AML-193 (cell line): ENCODE results near the gene DLD.
"Not testable (repeated sequence)": the region's sequence is repeated elsewhere in the genome, so short reads cannot be mapped to it uniquely, and the experiment has no call there.

ENCODE experiments used
- DNase-seq, 2 experiments: peaks; one replicate each; lab custom pipeline; 2025; lab: John Stamatoyannopoulos, UW

DLD gene

DNA sequence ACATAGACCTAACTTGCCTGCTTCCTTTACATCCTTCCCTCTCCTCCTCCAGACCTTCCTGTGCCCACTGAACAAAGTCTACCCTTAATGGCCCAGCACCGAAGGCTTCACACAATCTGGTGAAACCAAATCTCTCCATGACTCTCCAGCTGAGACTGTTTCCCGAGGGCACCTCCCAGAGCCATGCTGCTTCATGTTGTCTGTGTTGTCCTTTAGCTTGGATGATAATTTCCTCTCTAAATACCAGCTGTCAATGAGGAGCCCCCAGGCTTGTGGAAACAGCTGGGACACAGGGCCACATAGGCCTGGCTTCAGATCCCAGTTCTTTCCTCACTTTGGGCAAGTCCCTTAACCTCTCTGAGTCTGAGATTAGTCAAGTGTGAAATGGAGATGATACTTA lies 54.3 kb downstream of the DLD start:
- no peak for DNase-seq

DNA sequence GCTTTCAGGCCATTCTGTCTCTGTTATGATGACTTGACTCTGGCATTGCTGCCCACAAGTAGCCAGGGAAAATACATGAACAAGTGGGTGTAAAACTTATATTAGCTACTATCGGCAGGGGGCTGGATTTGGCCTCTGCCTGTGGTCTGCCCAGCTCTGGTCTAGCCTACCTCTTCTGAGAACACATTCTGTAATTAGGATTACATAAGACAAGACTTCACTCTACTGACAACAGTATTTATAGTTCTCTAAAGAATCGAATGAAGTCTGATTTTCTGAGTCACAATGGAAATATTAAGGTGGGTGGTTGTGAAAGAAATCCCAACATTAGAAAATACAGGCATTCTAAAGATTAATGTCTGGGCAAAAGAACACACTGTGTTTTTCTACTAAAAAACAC lies 55.5 kb downstream of the DLD start:
- no peak for DNase-seq

DNA sequence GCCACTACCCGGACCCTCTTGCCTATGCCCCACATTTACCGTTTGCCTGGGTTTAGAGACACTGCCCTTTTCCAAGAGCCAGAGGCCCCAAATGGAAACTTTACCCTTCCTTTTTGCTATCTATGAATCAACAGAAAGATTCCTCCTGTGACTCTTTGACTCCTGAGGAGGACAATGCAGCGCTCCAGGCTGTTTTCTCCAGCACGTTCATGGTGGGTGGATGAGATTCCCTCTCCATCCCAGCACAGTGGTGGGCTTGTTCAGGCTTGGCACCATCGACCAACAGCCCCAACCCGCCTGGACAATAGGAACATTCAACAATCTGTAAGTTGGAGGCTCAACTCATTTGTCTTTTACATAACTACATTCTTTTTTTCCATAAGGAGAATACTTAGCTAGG lies 55.9 kb downstream of the DLD start:
- DNase-seq, result no peak

DNA sequence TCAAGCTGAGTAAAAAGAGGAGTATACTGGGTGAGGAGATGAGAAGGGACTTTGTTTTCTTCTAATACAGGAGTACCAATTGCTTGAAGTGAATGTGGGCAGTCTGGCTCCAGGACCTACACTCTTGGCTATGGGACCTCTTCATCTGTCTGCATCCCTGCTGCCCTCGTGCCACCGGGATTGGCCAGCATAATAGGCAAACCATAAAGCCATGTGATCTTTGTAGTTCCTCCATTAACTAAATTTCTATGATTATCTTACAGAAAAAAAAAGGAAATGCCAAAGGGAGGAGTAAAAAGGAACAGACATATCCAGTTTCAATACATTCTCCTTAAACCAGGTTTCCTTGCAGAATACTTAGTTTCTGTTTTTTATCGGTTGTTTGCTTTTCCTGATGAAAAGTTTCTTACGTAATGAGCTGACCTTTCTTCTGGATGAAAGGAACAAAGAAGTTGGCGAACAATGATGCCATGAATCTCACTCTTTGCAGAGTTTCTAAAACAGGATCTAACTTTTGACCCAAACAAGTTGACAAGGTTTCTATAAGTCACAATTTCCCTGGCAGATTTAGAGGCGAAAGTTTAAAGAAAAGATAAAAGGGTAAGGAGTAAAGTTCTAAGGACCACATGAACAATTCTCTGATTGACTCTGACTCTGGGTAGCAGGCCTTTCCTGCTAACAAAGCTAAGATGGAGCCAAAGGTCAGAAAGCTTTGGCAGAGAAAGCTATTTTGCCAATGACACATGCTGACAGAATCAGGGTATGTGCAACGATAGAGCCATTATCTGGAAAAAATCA lies 57.9 kb downstream of the DLD start:
- no peak for DNase-seq

DNA sequence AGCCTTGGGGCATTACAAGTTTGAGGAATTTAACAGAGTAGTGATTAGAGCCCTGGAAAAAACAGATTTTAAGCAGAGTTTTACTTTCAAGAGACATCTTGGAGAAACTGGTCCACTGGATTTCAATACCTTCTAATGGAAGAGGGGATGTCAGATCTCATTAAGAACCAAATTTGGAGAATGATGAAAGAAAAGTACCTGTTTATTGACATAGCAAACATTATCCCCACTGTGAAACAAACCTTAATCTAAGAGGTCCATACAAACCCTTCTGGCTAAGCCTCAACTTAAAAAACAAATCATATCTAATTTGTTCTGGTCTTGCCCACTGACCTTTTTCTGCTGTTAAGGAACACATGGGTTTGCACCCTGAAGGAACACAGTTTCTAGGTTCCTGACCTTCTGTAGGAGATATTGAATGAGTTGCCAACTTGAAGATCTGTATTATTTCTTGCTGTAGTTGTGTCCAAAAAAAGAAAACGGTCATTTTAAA lies 58.5 kb downstream of the DLD start:
- no peak for DNase-seq

DNA sequence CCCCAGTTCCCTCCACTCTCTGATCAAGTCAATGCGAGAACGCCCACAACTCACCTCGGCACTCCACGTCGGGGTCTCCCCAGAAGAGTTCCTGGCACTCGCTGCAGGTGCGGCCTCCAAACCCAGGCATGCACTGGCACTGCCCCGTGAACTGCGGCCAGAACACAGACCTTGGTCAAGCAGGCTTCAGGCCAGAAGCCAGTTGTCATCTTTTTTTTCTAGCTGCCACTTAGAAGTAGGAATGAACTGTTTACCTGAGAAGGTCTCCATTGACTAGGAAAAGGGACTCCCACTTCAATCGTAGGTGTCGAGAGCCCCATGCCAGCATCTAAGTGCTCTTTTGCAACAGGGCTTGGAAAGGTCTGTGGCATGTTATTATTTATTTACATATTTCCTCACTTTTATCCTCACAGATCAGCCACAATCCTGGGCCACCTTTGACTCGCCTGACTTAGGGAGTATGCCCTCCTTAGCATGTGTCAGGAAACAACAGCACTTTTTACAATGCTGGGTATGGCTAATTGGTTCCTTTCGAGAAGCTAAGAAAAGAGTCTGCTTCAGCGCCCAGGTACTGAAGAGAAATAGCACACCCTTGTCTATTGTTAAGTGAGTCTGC lies 60.3 kb downstream of the DLD start:
- no peak for DNase-seq

DNA sequence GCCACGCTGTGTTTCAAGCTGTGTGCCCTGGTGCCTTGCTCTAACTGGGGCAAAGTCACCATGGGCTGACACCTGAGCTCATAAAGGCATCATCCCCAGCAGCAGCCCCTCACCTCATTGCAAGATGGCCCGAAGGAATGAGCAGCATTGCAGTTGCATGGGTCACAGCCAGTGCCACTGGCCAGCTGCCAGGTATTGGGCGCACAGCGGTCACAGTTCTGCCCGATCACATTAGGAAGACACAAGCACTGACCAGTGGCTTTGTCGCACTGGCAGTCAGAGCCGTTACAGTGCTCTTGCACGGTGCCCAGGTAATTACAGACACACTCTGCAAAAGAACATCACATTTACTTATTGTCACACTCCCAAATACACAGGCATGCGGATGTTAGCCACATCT lies 60.9 kb downstream of the DLD start:
- no peak for DNase-seq

DNA sequence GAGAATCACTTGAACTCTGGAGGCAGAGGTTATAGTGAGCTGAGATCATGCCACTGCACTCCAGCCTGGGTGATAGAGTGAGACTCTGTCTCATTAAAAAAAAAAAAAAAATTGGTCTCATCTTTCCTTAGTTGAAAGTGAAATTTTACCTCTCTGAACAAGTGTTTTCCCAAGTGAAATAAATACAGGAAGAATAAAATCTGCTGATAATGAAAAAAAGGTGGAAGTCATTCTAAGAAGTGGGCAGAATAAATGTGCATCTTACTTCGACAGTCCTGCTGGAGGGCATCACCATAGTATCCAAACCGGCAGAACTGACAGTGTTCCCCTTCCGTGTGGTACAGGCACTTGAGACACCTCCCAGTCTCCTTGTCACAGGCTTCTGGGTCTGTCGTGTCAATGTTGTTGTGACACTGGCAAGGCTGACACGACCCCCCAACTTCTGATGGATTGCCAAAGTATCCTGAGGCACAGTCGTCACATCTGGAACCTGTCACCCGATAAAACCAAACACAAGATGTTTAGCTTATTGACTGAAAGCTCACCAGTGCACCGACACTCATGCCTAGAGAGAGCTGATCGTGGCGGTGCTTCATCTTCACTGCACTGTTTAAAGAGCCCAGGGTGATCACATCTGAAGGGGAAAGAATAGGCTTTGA lies 62.4 kb downstream of the DLD start:
- DNase-seq, result no peak

DNA sequence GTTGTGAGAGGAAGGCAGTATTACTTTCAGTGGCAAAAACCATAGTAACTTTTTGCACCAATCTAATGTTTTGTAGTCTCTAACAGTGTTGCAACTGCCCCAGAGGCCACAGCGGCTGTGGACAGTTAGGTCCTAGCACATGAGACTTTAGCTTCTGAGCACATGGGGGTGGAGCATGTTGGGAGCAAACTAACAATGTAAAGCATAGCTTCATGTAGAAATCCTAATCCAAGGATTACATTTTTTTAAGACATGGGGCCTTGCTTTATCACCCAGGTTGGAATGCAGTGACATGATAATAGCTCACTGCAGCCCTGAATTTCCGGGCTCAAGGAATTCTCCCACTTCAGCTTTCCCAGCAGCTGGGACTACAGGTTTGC lies 62.9 kb downstream of the DLD start:
- DNase-seq, result no peak

DNA sequence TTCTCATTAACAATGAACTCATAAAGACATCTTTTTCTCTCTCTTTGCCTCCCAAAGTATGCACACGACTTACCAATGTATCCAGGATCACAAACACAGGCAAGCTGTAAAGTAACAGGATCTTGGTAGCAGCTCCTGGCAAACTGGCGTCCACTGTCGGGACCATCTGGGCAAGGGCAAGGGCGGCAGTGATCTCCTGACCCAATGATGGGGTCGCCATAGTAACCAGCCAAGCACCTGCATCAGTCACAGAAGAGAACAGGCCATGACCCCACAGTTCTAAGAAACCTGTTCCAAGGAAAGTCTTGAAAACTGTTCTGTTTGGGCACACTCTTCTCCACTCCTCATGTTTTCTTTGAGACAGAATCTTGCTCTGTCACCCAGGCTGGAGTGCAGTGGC lies 64.4 kb downstream of the DLD start:
- DNase-seq, result no peak

DNA sequence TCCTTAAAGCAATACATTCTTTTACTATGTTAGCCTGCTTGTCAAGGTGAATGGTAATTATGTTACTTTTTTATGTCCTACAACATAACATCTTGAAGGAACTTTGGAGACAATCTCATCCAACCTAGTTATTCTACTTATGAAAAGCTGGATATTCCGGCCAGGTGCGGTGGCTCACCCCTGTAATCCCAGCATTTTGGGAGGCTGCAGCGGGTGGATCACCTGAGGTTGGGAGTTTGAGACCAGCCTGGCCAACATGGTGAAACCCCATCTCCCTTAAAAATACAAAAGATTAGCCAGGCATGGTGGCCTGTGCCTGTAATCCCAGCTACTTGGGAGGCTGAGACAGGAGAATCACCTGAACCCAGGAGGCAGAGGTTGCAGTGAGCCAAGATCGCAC lies 66.0 kb downstream of the DLD start:
- DNase-seq, result not testable (repeated sequence)

DNA sequence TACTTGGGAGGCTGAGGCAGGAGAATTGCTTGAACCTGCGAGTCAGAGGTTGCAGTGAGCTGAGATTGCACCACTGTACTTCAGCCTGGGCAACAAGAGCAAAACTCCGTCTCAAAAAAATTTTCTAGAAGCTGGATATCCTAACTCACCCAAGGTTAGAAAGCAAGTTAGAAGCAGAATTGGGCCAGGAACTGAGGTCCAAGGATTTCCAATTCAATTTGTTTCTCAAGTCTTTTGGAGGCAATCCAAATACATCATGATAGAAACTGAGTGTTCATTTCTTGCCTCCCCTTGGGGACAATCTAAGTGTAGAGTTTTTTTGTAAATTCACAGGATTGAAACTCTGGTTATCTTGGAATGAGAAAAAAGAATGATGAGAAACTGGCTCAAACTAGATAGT lies 66.5 kb downstream of the DLD start:
- DNase-seq, result no peak

DNA sequence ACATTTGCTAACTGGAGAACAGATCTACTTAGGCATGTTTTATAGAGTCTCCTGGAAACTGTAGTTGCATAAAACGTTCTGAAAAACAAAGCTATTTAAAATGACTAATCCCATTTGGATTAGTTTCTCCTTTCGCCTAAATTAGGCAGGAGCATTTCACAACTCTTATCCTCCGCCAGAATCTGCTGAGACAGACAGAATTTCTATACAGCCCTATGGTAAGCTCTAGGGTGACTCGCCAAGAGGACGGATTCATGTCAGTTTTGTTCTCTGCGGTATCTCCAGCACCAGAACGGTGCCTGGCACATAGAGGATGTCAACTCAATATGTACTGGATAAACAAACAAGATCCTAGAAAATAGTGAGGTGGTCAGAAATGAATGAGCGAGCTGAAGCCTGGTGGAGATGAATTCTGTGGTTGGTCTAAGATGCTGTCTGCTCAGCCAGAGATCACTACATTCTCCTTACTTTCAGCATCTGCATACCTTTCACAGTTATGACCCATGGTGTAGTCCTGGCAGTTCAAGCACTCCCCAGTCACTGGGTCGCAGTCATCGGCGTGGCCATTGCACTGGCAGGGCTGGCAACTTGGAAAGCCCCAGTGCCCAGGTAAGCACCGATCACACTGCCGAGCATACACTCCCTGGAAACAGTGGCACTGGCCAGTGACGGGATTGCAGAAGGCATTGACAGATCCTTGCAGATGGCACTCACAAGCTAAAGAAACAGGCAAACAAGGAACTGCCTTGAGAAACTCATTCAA lies 68.0 kb downstream of the DLD start:
- DNase-seq, result no peak

DNA sequence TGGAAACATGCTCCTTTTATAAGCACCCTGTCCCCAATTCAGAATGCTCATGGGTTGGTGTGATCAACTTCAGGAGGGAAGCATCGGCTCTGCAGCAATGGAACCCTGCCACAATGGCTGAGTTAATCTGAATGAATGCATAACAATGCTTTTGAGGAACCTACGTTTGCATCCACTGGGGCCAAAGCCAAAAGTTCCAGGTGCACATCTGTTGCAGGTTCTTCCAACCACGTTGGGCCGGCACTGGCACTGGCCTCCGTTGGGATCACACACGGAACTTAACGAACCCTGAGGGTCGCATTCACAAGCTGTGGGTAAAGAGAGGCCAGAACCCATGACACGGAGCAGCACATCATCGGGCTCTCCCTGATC lies 68.5 kb downstream of the DLD start:
- DNase-seq, result no peak

DNA sequence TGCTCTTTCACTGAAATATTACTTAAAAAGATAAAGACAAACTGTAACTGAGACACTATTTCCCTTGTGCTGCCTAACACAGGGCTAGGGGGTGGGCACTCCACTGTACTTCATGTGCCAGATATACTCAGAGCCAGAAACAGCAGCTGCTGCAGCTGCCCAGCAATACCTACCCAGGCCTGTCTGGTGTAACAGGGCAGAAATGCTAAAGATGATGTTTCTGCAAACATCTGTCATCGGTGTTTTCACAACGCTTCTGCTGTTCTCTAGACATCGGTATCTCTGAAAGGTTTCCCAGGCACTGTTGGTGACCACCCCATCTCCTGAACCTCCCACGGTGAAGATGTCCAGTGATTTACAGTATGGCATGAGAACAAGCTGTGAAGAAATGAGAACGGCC lies 69.3 kb downstream of the DLD start:
- DNase-seq, result no peak

DNA sequence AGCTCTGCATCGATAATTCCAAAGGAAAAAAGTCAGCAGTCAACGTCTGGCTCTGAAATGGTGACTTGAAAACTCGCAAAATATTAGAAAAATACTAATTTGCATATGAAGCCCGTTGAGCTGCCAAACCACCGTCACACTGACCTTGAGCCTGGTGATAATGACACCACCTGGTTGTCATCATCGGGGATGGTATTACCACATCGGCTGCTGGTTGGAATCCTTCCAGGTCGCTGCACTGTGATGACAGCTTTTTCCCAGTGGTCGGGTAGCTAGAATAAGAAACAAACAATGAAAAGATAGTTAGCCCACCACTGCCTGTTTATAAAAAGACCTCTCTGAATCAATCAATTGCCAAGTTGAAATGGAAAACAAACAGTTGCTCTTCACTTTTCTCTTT lies 70.4 kb downstream of the DLD start:
- no peak for DNase-seq

DNA sequence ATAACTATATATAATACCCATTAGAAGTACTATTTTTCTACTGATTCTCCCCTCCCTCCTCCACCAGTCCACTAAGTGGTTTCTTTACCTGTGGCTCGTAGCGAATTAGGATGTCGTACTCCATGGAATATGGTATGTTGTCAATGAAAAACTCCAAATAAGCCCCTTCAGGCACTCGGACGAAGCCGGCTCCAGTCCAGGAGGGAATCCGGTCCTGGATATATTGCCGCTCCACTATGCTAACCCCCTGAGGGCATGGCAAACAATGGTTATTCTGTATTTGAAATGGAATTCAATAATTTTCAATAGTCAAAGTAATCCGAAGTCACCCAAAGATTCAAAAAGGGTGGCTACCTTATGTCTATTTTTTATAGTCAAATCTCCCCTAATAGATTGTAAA lies 71.8 kb downstream of the DLD start:
- DNase-seq, result no peak

DNA sequence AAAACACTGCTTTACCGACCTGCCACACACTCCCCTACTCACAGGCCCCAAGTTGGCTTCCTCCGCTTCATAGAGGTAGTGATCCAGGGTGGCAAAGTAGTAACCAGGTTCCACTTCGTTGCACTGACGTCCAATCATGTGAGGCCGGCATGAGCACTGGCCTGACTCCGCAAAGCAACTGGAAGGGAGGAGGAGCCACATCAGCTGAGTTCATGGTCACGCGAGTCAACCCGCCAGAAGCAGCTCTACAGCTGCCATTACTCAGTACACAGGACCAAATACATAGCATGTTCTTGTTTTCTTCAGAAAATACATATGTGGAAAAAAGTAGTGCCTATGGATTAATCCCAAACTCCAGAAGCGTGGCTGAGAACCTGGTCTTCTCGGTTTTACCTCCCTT lies 73.5 kb downstream of the DLD start:
- no peak for DNase-seq

DNA sequence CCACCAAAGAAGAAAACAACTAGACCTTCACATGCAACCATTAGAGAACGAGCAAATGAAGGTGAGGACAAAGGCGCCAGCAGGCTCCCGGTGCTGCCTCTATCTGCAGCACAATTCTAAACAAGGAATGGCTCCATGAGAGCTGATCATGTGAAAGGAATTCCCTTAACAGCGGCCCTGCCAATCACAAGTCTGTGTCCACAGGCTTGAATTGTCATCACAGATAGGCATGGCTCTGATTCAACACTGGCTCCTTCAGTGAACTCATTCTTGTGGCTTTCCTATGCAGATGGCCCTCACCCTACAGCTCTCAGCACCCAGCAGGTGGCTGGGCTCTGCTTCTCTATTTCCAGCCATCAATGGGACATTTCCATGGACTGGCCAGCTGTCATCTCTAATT lies 75.7 kb downstream of the DLD start:
- no peak for DNase-seq

DNA sequence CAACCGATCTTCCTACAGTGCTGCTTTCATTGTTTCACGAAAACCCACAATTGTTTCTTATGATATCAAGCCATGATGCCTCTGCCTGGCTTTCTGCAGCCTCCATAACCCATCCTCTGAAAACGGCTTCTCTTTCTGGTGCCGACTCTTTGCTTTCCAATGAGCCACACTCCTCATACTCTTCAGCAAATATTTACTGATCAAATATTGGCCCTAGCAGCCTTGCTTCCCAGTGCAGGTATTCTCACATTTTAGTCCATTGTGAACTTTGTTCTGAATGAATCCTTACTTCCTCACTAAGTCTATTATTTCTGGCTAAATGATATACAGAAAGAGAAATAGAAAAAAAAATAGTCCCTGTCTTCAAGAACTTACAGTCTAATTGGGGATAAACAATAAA lies 76.4 kb downstream of the DLD start:
- no peak for DNase-seq

DNA sequence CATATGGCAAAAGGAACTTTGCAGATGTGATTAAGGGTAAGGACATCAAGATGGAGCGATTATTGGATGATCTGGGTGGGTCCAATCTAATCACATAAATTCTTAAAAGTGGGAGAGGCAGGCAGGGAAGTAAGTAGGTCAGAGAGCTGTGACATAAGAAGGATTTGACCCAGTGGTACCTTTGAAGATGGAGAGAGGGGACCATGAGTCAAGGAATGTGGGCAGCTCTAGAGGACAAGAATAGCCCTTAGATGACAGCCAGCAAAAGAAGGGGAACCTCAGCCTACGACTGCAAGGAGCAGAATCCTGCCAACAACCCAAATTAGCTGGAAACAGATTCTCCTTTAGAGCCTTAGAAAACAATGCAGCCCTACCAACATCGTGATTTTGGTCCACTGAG lies 77.5 kb downstream of the DLD start:
- DNase-seq, result no peak

DNA sequence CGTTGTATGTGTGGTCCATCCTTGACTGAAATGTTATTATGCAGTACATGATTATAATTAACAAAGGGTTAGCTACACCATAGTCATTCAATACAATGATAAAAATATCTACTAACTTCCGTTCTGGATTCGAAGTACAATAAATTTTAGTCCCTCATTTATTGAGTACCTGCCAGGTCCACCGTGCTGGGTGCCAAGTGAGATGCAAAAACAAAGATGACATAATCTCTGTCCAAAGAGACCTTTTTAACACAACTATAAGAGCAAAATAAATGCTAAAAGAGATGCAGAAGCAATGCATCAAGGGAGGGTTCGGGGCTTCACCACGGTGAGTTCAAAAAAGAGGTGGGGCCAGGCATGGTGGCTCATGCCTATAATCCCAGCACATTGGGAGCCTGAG lies 78.9 kb downstream of the DLD start:
- no peak for DNase-seq
